ENCODE data around the gene ACAD8. TPM values are rescaled to one million over a fixed set of nuclear protein-coding genes. Genes with fewer than 3 reads are reported as not detected.
A peak's percentile ranks its signal among the peaks of the same experiment; 100 is the strongest.

The ACAD8 gene
- total and polyA plus RNA-seq, 5 experiments from 2014 or later = 21.0 to 40.2 (median 24.0) TPM

- Mint-ChIP-seq H3K27me3 (peaks cover 0 to 6% (median 0%) of the 10 kb centered on the region in 5 donors), H3K4me3 (no peak overlapping the region), H3K36me3 (peaks cover 0 to 13% (median 11%) of the 10 kb centered on the region in 3 donors), H3K27ac (peak overlapping the region in 1 of 10 donors; percentile 16), H3K9me3 (peaks cover 0 to 21% (median 13%) of the 10 kb centered on the region in 9 donors), H3K4me1 (peaks cover 0 to 2% (median 0%) of the 10 kb centered on the region in 4 donors)
- DNase-seq (no peak), ATAC-seq (no peak)
- POLR2A ChIA-PET = no interaction called here
Observed at GRCh38 chr11:134312807-134313206, 59.4 kb downstream of the ACAD8 start.

- H3K4me1 Mint-ChIP-seq = peaks cover 0 to 2% (median 0%) of the 10 kb centered on the region in 4 donors
- H3K36me3 Mint-ChIP-seq = peaks cover 0 to 17% (median 14%) of the 10 kb centered on the region in 3 donors
- POLR2A ChIA-PET = no interaction called here
- H3K4me3 Mint-ChIP-seq = no peak overlapping the region
- peaks cover 0 to 6% (median 0%) of the 10 kb centered on the region in 5 donors for H3K27me3 Mint-ChIP-seq
- ATAC-seq (no peak), DNase-seq (no peak)
- peaks cover 1 to 27% (median 18%) of the 10 kb centered on the region in 9 donors for H3K9me3 Mint-ChIP-seq
- no peak overlapping the region for H3K27ac Mint-ChIP-seq
Observed at GRCh38 chr11:134313379-134313778, 60.0 kb downstream of the ACAD8 start.

- peak overlapping the region in 1 of 10 donors; percentile 56 for H3K27ac Mint-ChIP-seq
- H3K36me3 Mint-ChIP-seq = peaks cover 0 to 22% (median 20%) of the 10 kb centered on the region in 3 donors
- POLR2A ChIA-PET = no interaction called here
- H3K4me1 Mint-ChIP-seq = peaks cover 0 to 2% (median 0%) of the 10 kb centered on the region in 4 donors
- no peak for DNase-seq
- peaks cover 3 to 33% (median 20%) of the 10 kb centered on the region in 9 donors for H3K9me3 Mint-ChIP-seq
- no peak overlapping the region for H3K4me3 Mint-ChIP-seq
- ATAC-seq = no peak
- peaks cover 0 to 6% (median 0%) of the 10 kb centered on the region in 5 donors for H3K27me3 Mint-ChIP-seq
Observed at GRCh38 chr11:134313821-134314607, 60.6 kb downstream of the ACAD8 start.

Other genes starting within 250 kb of the ACAD8 start
- gene JAM3, start 184.5 kb upstream of the ACAD8 start, total RNA-seq = 1 to 10 TPM; 8.5 to 9.1 TPM
- gene JAM3, start 184.5 kb upstream of the ACAD8 start, polyA plus RNA-seq = 1 to 10 TPM; 4.2 to 6.5 (median 4.8) TPM
- 10 to 100 TPM; 42.6 to 43.5 TPM for gene NCAPD3, start 29.6 kb upstream of the ACAD8 start, total RNA-seq
- 10 to 100 TPM; 11.2 to 16.5 (median 14.2) TPM for gene NCAPD3, start 29.6 kb upstream of the ACAD8 start, polyA plus RNA-seq
- 10 to 100 TPM; 66.4 to 70.1 TPM for gene VPS26B, start 28.9 kb upstream of the ACAD8 start, total RNA-seq
- 10 to 100 TPM; 47.8 to 62.5 (median 57.7) TPM for gene VPS26B, start 28.9 kb upstream of the ACAD8 start, polyA plus RNA-seq
- gene THYN1, start 216 bp upstream of the ACAD8 start, total RNA-seq = 10 to 100 TPM; 79.0 to 79.6 TPM
- gene THYN1, start 216 bp upstream of the ACAD8 start, polyA plus RNA-seq = 100 to 1,000 TPM; 172 to 207 (median 197) TPM
- 1 to 10 TPM; 1.2 TPM for gene GLB1L3, start 22.8 kb downstream of the ACAD8 start, total RNA-seq
- 1 to 10 TPM; 2.0 to 2.5 (median 2.2) TPM for gene GLB1L3, start 22.8 kb downstream of the ACAD8 start, polyA plus RNA-seq
- 1 to 10 TPM; 1.5 to 2.1 TPM for gene GLB1L2, start 78.4 kb downstream of the ACAD8 start, total RNA-seq
- gene GLB1L2, start 78.4 kb downstream of the ACAD8 start, polyA plus RNA-seq = under 1 TPM; 0.53 to 0.89 (median 0.55) TPM
- under 1 TPM in 1 of 2 experiments, not detected in 1; 0.05 TPM for gene B3GAT1, start 158.7 kb downstream of the ACAD8 start, total RNA-seq
- not detected for gene B3GAT1, start 158.7 kb downstream of the ACAD8 start, polyA plus RNA-seq

Measured in naive thymus-derived CD8-positive, alpha-beta T cell (primary cell).